ENCODE data around the gene YPEL2.

DNA sequence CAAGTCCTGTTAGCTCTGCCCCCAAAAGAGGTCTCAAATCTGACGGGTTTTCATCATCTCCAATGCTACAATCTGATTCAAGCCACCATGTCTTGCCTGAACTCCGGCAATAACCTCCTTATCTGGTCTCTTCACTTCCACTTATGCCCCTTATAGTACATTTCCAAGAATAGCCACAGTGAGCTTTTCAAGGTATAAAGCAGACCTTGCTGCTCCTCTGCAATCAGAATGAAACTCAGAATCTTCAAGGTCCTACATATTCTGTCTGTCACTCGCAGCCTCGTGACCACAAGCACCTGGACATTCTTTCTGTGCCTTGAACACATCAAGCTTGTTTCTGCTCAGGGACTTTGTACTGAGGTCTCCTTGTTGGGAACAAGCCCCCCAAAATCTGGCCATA lies 84.7 kb downstream of the YPEL2 start:
- no peak for TF ChIP-seq EP300 (IDR thresholded peaks at IDR 0.05)
- TF ChIP-seq, protein P1, sequence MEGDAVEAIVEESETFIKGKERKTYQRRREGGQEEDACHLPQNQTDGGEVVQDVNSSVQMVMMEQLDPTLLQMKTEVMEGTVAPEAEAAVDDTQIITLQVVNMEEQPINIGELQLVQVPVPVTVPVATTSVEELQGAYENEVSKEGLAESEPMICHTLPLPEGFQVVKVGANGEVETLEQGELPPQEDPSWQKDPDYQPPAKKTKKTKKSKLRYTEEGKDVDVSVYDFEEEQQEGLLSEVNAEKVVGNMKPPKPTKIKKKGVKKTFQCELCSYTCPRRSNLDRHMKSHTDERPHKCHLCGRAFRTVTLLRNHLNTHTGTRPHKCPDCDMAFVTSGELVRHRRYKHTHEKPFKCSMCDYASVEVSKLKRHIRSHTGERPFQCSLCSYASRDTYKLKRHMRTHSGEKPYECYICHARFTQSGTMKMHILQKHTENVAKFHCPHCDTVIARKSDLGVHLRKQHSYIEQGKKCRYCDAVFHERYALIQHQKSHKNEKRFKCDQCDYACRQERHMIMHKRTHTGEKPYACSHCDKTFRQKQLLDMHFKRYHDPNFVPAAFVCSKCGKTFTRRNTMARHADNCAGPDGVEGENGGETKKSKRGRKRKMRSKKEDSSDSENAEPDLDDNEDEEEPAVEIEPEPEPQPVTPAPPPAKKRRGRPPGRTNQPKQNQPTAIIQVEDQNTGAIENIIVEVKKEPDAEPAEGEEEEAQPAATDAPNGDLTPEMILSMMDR (IDR thresholded peaks at IDR 0.05): no peak
